ENCODE results near the gene ZNF511.

DNA sequence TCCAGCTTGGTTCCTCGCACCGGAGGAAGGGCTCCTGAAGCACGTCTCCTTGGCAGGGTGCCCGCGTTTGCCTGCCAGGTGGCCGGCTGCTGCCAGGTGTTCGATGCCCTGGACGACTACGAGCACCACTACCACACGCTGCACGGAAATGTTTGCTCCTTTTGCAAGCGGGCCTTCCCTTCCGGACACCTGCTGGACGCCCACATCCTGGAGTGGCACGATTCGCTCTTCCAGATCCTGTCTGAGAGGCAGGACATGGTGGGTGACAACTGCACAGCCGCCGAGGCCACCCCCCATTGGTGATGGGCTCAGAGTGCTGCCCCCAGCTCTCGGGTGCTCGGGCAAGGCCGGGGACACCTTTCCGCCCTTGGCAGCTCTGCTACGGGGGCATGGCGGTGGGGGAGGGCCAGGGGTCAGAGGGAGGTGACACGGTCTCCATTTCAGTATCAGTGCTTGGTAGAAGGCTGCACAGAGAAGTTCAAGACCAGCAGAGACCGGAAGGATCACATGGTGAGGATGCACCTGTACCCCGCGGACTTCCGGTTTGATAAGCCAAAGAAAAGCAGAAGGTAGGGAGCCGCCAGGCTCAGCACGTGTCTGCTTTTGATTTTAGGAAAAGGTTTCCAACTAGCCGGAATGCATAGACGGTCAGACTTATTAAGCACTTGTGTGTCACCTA lies 1.1 kb downstream of the ZNF511 start:
- TF ChIP-seq, protein P1, sequence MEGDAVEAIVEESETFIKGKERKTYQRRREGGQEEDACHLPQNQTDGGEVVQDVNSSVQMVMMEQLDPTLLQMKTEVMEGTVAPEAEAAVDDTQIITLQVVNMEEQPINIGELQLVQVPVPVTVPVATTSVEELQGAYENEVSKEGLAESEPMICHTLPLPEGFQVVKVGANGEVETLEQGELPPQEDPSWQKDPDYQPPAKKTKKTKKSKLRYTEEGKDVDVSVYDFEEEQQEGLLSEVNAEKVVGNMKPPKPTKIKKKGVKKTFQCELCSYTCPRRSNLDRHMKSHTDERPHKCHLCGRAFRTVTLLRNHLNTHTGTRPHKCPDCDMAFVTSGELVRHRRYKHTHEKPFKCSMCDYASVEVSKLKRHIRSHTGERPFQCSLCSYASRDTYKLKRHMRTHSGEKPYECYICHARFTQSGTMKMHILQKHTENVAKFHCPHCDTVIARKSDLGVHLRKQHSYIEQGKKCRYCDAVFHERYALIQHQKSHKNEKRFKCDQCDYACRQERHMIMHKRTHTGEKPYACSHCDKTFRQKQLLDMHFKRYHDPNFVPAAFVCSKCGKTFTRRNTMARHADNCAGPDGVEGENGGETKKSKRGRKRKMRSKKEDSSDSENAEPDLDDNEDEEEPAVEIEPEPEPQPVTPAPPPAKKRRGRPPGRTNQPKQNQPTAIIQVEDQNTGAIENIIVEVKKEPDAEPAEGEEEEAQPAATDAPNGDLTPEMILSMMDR (IDR thresholded peaks at IDR 0.05): no peak
- TF ChIP-seq POLR2A (IDR thresholded peaks at IDR 0.05): no peak

Data from uterus (tissue), 2 donors.